Measurements from ENCODE around the gene VPS13C. TPM values are rescaled to one million over a fixed set of nuclear protein-coding genes. Genes with fewer than 3 reads are reported as not detected.
A peak's percentile ranks its signal among the peaks of the same experiment; 100 is the strongest.

The VPS13C gene
- total RNA-seq, 3 donors from 2014 or later (not counting 1 experiment from before 2014, with no cell fraction given) = 155 to 204 (median 164) TPM

- Histone ChIP-seq H3K36me3 (ENCODE audit: control insufficient read depth, insufficient read depth, low read length) (no peaks in the 10 kb centered on the region), H3K9me3 (ENCODE audit: control insufficient read depth, insufficient read depth, low read length) (no peaks in the 10 kb centered on the region), H3K4me1 (ENCODE audit: control insufficient read depth, insufficient read depth, low read length) (no peaks in the 10 kb centered on the region), H3K4me3 (ENCODE audit: low read length) (no peak overlapping the region), H3K27me3 (ENCODE audit: control insufficient read depth, insufficient read depth, low read length) (no peaks in the 10 kb centered on the region), H3K27ac (ENCODE audit: low read length) (no peak overlapping the region)
- Mint-ChIP-seq H3K4me1 (no peaks in the 10 kb centered on the region), H3K36me3 (no peaks in the 10 kb centered on the region), H3K9me3 (no peaks in the 10 kb centered on the region), H3K27ac (no peak overlapping the region), H3K27me3 (ENCODE audit: low read depth in 2 of 2) (peaks cover 14 to 40% of the 10 kb centered on the region in 2 donors), H3K4me3 (no peak overlapping the region)
- TF ChIP-seq, protein P1, sequence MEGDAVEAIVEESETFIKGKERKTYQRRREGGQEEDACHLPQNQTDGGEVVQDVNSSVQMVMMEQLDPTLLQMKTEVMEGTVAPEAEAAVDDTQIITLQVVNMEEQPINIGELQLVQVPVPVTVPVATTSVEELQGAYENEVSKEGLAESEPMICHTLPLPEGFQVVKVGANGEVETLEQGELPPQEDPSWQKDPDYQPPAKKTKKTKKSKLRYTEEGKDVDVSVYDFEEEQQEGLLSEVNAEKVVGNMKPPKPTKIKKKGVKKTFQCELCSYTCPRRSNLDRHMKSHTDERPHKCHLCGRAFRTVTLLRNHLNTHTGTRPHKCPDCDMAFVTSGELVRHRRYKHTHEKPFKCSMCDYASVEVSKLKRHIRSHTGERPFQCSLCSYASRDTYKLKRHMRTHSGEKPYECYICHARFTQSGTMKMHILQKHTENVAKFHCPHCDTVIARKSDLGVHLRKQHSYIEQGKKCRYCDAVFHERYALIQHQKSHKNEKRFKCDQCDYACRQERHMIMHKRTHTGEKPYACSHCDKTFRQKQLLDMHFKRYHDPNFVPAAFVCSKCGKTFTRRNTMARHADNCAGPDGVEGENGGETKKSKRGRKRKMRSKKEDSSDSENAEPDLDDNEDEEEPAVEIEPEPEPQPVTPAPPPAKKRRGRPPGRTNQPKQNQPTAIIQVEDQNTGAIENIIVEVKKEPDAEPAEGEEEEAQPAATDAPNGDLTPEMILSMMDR (IDR thresholded peaks at IDR 0.05) = no peak
- ATAC-seq = no peak
- 85% methylated on average over 7 of the region's 7 CpGs for WGBS (ENCODE audit: insufficient coverage)
- intact Hi-C loops (cut with micrococcal nuclease) = no loop called here
- DNase-seq = no peak
Observed at GRCh38 chr15:62094388-62094787, 34.1 kb upstream of the VPS13C start.

- Mint-ChIP-seq H3K27me3 (ENCODE audit: low read depth in 2 of 2) (peaks cover 10 to 39% of the 10 kb centered on the region in 2 donors), H3K4me1 (no peaks in the 10 kb centered on the region), H3K9me3 (no peaks in the 10 kb centered on the region), H3K4me3 (no peak overlapping the region), H3K36me3 (no peaks in the 10 kb centered on the region), H3K27ac (no peak overlapping the region)
- ATAC-seq = peak in 1 of 3 donors; percentile 17
- Histone ChIP-seq H3K9me3 (ENCODE audit: control insufficient read depth, insufficient read depth, low read length) (no peaks in the 10 kb centered on the region), H3K4me3 (ENCODE audit: low read length) (no peak overlapping the region), H3K36me3 (ENCODE audit: control insufficient read depth, insufficient read depth, low read length) (no peaks in the 10 kb centered on the region), H3K4me1 (ENCODE audit: control insufficient read depth, insufficient read depth, low read length) (no peaks in the 10 kb centered on the region), H3K27me3 (ENCODE audit: control insufficient read depth, insufficient read depth, low read length) (no peaks in the 10 kb centered on the region), H3K27ac (ENCODE audit: low read length) (no peak overlapping the region)
- TF ChIP-seq, protein P1 (IDR thresholded peaks at IDR 0.05) = no peak
- WGBS (ENCODE audit: insufficient coverage) = 73% methylated on average over 5 of the region's 5 CpGs
- no peak for DNase-seq
- intact Hi-C loops (cut with micrococcal nuclease) = no loop called here
Observed at GRCh38 chr15:62093809-62094208, 33.6 kb upstream of the VPS13C start.

- no peaks in the 10 kb centered on the region for H3K4me1 ChIP-seq (ENCODE audit: control insufficient read depth, insufficient read depth, low read length)
- Mint-ChIP-seq H3K27me3 (ENCODE audit: low read depth in 2 of 2) (peaks cover 4 to 26% of the 10 kb centered on the region in 2 donors), H3K4me1 (no peaks in the 10 kb centered on the region), H3K27ac (no peak overlapping the region), H3K9me3 (no peaks in the 10 kb centered on the region), H3K4me3 (no peak overlapping the region), H3K36me3 (no peaks in the 10 kb centered on the region)
- no peaks in the 10 kb centered on the region for H3K27me3 ChIP-seq (ENCODE audit: control insufficient read depth, insufficient read depth, low read length)
- H3K9me3 ChIP-seq (ENCODE audit: control insufficient read depth, insufficient read depth, low read length) = no peaks in the 10 kb centered on the region
- TF ChIP-seq, protein P1 (IDR thresholded peaks at IDR 0.05) = no peak
- WGBS (ENCODE audit: insufficient coverage) = 94% methylated on average over 5 of the region's 7 CpGs
- intact Hi-C loops (cut with micrococcal nuclease) = no loop called here
- no peak for DNase-seq
- no peak overlapping the region for H3K27ac ChIP-seq (ENCODE audit: low read length)
- H3K36me3 ChIP-seq (ENCODE audit: control insufficient read depth, insufficient read depth, low read length) = no peaks in the 10 kb centered on the region
- ATAC-seq = no peak
- H3K4me3 ChIP-seq (ENCODE audit: low read length) = no peak overlapping the region
Observed at GRCh38 chr15:62090988-62091387, 30.7 kb upstream of the VPS13C start.

- H3K4me3 ChIP-seq (ENCODE audit: low read length) = no peak overlapping the region
- Mint-ChIP-seq H3K9me3 (no peaks in the 10 kb centered on the region), H3K27me3 (ENCODE audit: low read depth in 2 of 2) (peaks cover 4 to 26% of the 10 kb centered on the region in 2 donors), H3K4me3 (no peak overlapping the region), H3K36me3 (no peaks in the 10 kb centered on the region), H3K27ac (no peak overlapping the region), H3K4me1 (no peaks in the 10 kb centered on the region)
- DNase-seq (no peak), ATAC-seq (no peak)
- H3K9me3 ChIP-seq (ENCODE audit: control insufficient read depth, insufficient read depth, low read length) = no peaks in the 10 kb centered on the region
- H3K27me3 ChIP-seq (ENCODE audit: control insufficient read depth, insufficient read depth, low read length) = no peaks in the 10 kb centered on the region
- H3K27ac ChIP-seq (ENCODE audit: low read length) = no peak overlapping the region
- H3K36me3 ChIP-seq (ENCODE audit: control insufficient read depth, insufficient read depth, low read length) = no peaks in the 10 kb centered on the region
- intact Hi-C loops (cut with micrococcal nuclease) = no loop called here
- H3K4me1 ChIP-seq (ENCODE audit: control insufficient read depth, insufficient read depth, low read length) = no peaks in the 10 kb centered on the region
- WGBS (ENCODE audit: insufficient coverage) = 77% methylated on average over 2 of the region's 2 CpGs
- TF ChIP-seq, protein P1 (IDR thresholded peaks at IDR 0.05) = no peak
Observed at GRCh38 chr15:62089616-62090015, 29.4 kb upstream of the VPS13C start.
